ENCODE results near the gene EDRF1. TPM values are rescaled to one million over a fixed set of nuclear protein-coding genes. Genes with fewer than 3 reads are reported as not detected.
"Not testable (repeated sequence)": the region's sequence is repeated elsewhere in the genome, so short reads cannot be mapped to it uniquely, and the experiment has no call there.

EDRF1 gene
- total RNA-seq, 1 donor from 2014 or later, result 18.1 TPM

- peak overlapping the region; percentile 8 for H3K27ac ChIP-seq
- no peak for TF ChIP-seq CTCF (IDR thresholded peaks at IDR 0.05)
- DNase-seq, result no peak
Observed at GRCh38 chr10:125692196-125692595, 27.3 kb upstream of the EDRF1 start.

GRCh38 chr10:125692601-125693523 is 26.6 kb upstream of the EDRF1 start:
- H3K27ac ChIP-seq, result peak overlapping the region; percentile 8
- no peak overlapping the region for H3K4me3 ChIP-seq
- DNase-seq (no peak), ATAC-seq (no peak)
- no peaks in the 10 kb centered on the region for H3K36me3 ChIP-seq
- no peaks in the 10 kb centered on the region for H3K9me3 ChIP-seq
- H3K4me1 ChIP-seq, result no peaks in the 10 kb centered on the region
- TF ChIP-seq CTCF (IDR thresholded peaks at IDR 0.05), result no peak
- intact Hi-C loops (cut with DNase I), result no loop called here
- H3K27me3 ChIP-seq (ENCODE audit: low read depth), result no peaks in the 10 kb centered on the region

More at GRCh38 chr10:125692196-125692595, 27.3 kb upstream of the EDRF1 start:
- no peak overlapping the region for H3K4me3 ChIP-seq
- no peak for ATAC-seq
- no peaks in the 10 kb centered on the region for H3K27me3 ChIP-seq (ENCODE audit: low read depth)
- intact Hi-C loops (cut with DNase I), result no loop called here
- H3K9me3 ChIP-seq, result no peaks in the 10 kb centered on the region
- H3K4me1 ChIP-seq, result no peaks in the 10 kb centered on the region
- no peaks in the 10 kb centered on the region for H3K36me3 ChIP-seq

GRCh38 chr10:125693524-125693847 is 26.0 kb upstream of the EDRF1 start:
- Histone ChIP-seq H3K4me3 (no peak overlapping the region), H3K9me3 (no peaks in the 10 kb centered on the region), H3K27me3 (ENCODE audit: low read depth) (no peaks in the 10 kb centered on the region), H3K36me3 (no peaks in the 10 kb centered on the region), H3K27ac (no peak overlapping the region), H3K4me1 (no peaks in the 10 kb centered on the region)
- no peak for DNase-seq
- intact Hi-C loops (cut with DNase I), result no loop called here
- no peak for ATAC-seq
- no peak for TF ChIP-seq CTCF (IDR thresholded peaks at IDR 0.05)

GRCh38 chr10:125694883-125695282 is 24.6 kb upstream of the EDRF1 start:
- intact Hi-C loops (cut with DNase I), result no loop called here
- Histone ChIP-seq H3K36me3 (no peaks in the 10 kb centered on the region), H3K9me3 (no peaks in the 10 kb centered on the region), H3K27ac (no peak overlapping the region), H3K4me3 (no peak overlapping the region), H3K27me3 (ENCODE audit: low read depth) (no peaks in the 10 kb centered on the region), H3K4me1 (no peaks in the 10 kb centered on the region)
- DNase-seq, result no peak
- peak; percentile 48 to 60 for ATAC-seq
- TF ChIP-seq CTCF (IDR thresholded peaks at IDR 0.05), result no peak

GRCh38 chr10:125696884-125697283 is 22.6 kb upstream of the EDRF1 start:
- H3K4me1 ChIP-seq; intact Hi-C loops (cut with DNase I); ATAC-seq: not testable (repeated sequence)

GRCh38 chr10:125698481-125698998 is 21.0 kb upstream of the EDRF1 start:
- no peaks in the 10 kb centered on the region for H3K4me1 ChIP-seq
- no peaks in the 10 kb centered on the region for H3K27me3 ChIP-seq (ENCODE audit: low read depth)
- intact Hi-C loops (cut with DNase I), result no loop called here
- ATAC-seq, result peak in 1 of 2 donors; percentile 29
- H3K27ac ChIP-seq, result no peak overlapping the region
- H3K9me3 ChIP-seq, result no peaks in the 10 kb centered on the region
- no peak for TF ChIP-seq CTCF (IDR thresholded peaks at IDR 0.05)
- no peak for DNase-seq
- no peak overlapping the region for H3K4me3 ChIP-seq
- no peaks in the 10 kb centered on the region for H3K36me3 ChIP-seq

More at GRCh38 chr10:125696884-125697283, 22.6 kb upstream of the EDRF1 start:
- not testable (repeated sequence) for H3K9me3 ChIP-seq; H3K27ac ChIP-seq; H3K4me3 ChIP-seq; DNase-seq; H3K36me3 ChIP-seq; H3K27me3 ChIP-seq (ENCODE audit: low read depth)
